Measurements from ENCODE around the gene TNIK. TPM values are rescaled to one million over a fixed set of nuclear protein-coding genes. Genes with fewer than 3 reads are reported as not detected.

The TNIK gene
- total RNA-seq, 4 donors from 2014 or later, result 32.9 to 52.0 (median 40.2) TPM

- H3K27ac ChIP-seq, result peak overlapping the region; percentile 90 to 95 (median 92)
- H3K36me3 ChIP-seq, result no peaks in the 10 kb centered on the region
- H3K9me3 ChIP-seq, result no peaks in the 10 kb centered on the region
- 2 to 4% methylated on average over 7 to 47 of the region's 51 CpGs for WGBS, 2 donors (ENCODE audit: low coverage in 1 of 2)
- intact Hi-C loops (cut with DNase I; ENCODE audit: low total_unique reads), result no loop called here
- peaks cover 0 to 36% (median 21%) of the 10 kb centered on the region in 4 donors for H3K4me1 ChIP-seq
- DNase-seq, result peak; percentile 64
- peak overlapping the region; percentile 69 to 85 (median 78) for H3K4me3 ChIP-seq
- TF ChIP-seq POLR2AphosphoS5 (IDR thresholded peaks at IDR 0.05), result peak in 1 of 3 donors; percentile 31
- TF ChIP-seq POLR2A (IDR thresholded peaks at IDR 0.05), result no peak
- TF ChIP-seq CTCF (IDR thresholded peaks at IDR 0.05), result peak in 4 of 5 experiments; percentile 3 to 35 (median 24)
- no peak for TF ChIP-seq EP300 (IDR thresholded peaks at IDR 0.05; ENCODE audit: low read depth)
- in situ Hi-C loops (cut with MboI; ENCODE audit: low pct_ligation_motif_present in 1 of 4, low pct_unique_long_range_greater_than_20kb in 1 of 4, low sequenced_read_pairs in 3 of 4), result no loop called here
- H3K27me3 ChIP-seq, result no peaks in the 10 kb centered on the region
These were observed 720 bp upstream of the TNIK start for GRCh38 chr3:171460725-171461524.

- TF ChIP-seq POLR2AphosphoS5 (IDR thresholded peaks at IDR 0.05) (peak; percentile 44 to 79 (median 79)), POLR2A (IDR thresholded peaks at IDR 0.05) (peak; percentile 54), CTCF (IDR thresholded peaks at IDR 0.05) (no peak)
- H3K27me3 ChIP-seq, result no peaks in the 10 kb centered on the region
- H3K36me3 ChIP-seq, result no peaks in the 10 kb centered on the region
- intact Hi-C loops (cut with DNase I; ENCODE audit: low total_unique reads) (no loop called here), in situ Hi-C loops (cut with MboI; ENCODE audit: low pct_ligation_motif_present in 1 of 4, low pct_unique_long_range_greater_than_20kb in 1 of 4, low sequenced_read_pairs in 3 of 4) (no loop called here)
- no peaks in the 10 kb centered on the region for H3K9me3 ChIP-seq
- H3K4me3 ChIP-seq, result peak overlapping the region; percentile 69 to 85 (median 78)
- peak; percentile 76 for DNase-seq
- peak overlapping the region; percentile 90 to 95 (median 92) for H3K27ac ChIP-seq
- WGBS, 2 donors (ENCODE audit: low coverage in 1 of 2), result 1% methylated on average over 30 of the region's 36 CpGs; no CpG with 5 or more reads in 1 of the 2 donors
- peaks cover 0 to 36% (median 21%) of the 10 kb centered on the region in 4 donors for H3K4me1 ChIP-seq
These were observed 866 bp downstream of the TNIK start for GRCh38 chr3:171459137-171459941.

GRCh38 chr3:171458864-171459136 is 1.4 kb downstream of the TNIK start:
- TF ChIP-seq CTCF (IDR thresholded peaks at IDR 0.05) (no peak), POLR2A (IDR thresholded peaks at IDR 0.05) (no peak), POLR2AphosphoS5 (IDR thresholded peaks at IDR 0.05) (no peak), EP300 (IDR thresholded peaks at IDR 0.05; ENCODE audit: low read depth) (no peak)
- H3K36me3 ChIP-seq, result no peaks in the 10 kb centered on the region
- intact Hi-C loops (cut with DNase I; ENCODE audit: low total_unique reads) (no loop called here), in situ Hi-C loops (cut with MboI; ENCODE audit: low pct_ligation_motif_present in 1 of 4, low pct_unique_long_range_greater_than_20kb in 1 of 4, low sequenced_read_pairs in 3 of 4) (no loop called here)
- H3K27me3 ChIP-seq, result no peaks in the 10 kb centered on the region
- DNase-seq, result no peak
- peak overlapping the region; percentile 69 to 85 (median 78) for H3K4me3 ChIP-seq
- 1% methylated on average over 6 of the region's 6 CpGs; no CpG with 5 or more reads in 1 of the 2 donors for WGBS, 2 donors (ENCODE audit: low coverage in 1 of 2)
- no peaks in the 10 kb centered on the region for H3K9me3 ChIP-seq
- peaks cover 0 to 36% (median 22%) of the 10 kb centered on the region in 4 donors for H3K4me1 ChIP-seq
- H3K27ac ChIP-seq, result peak overlapping the region; percentile 90 to 95 (median 92)
